Osteoblast (primary cell): ENCODE data around the gene FOXB1. TPM values are rescaled to one million over a fixed set of nuclear protein-coding genes. Genes with fewer than 3 reads are reported as not detected.

Source experiments
- DNase-seq: peaks from one replicate; pipeline ENCODE4 v3.0.0; 2011; ENCODE audit warnings: low spot score, mixed read lengths; ENCODE audit not compliant: insufficient read length; ENCODE audit errors: missing footprints
- H2AFZ ChIP-seq: 2 replicates; pipeline ENCODE4 v1.6.0; 2011; ENCODE audit warnings: mild to moderate bottlenecking, low read length
- H3K27ac ChIP-seq: 2 replicates; pipeline ENCODE4 v1.5.1; 2011; ENCODE audit warnings: mild to moderate bottlenecking, low read depth, low read length, moderate library complexity
- H3K27me3 ChIP-seq: 2 replicates; pipeline ENCODE4 v1.6.0; 2012; ENCODE audit warnings: mild to moderate bottlenecking, control low read depth, inconsistent platforms, low read length, moderate library complexity; ENCODE audit not compliant: insufficient read depth
- H3K36me3 ChIP-seq: 2 replicates; pipeline ENCODE4 v1.5.1; 2011; ENCODE audit warnings: mild to moderate bottlenecking, low read length, control low read depth, moderate library complexity; ENCODE audit not compliant: insufficient read depth
- H3K4me1 ChIP-seq: 2 replicates; pipeline ENCODE4 v1.5.1; 2011; ENCODE audit warnings: mild to moderate bottlenecking, low read length, control low read depth, moderate library complexity; ENCODE audit not compliant: insufficient read depth
- H3K4me2 ChIP-seq: 2 replicates; pipeline ENCODE4 v1.6.0; 2011; ENCODE audit warnings: mild to moderate bottlenecking, low read length; ENCODE audit not compliant: insufficient read depth
- H3K4me3 ChIP-seq: fragments of 200-600 bp; sonication (generic); 3 replicates; pipeline ENCODE4 v1.5.1; 2012; ENCODE audit warnings: mild to moderate bottlenecking, low read length, inconsistent platforms; ENCODE audit not compliant: insufficient read depth
- H3K79me2 ChIP-seq: 2 replicates; pipeline ENCODE4 v1.6.0; 2012; ENCODE audit warnings: mild to moderate bottlenecking, low read length, control low read depth, inconsistent platforms; ENCODE audit not compliant: insufficient read depth
- H3K9me3 ChIP-seq: 2 replicates; pipeline ENCODE4 v1.5.1; 2011; ENCODE audit warnings: low read depth, low read length, control low read depth
- H4K20me1 ChIP-seq: 2 replicates; pipeline ENCODE4 v1.6.0; 2012; ENCODE audit warnings: mild to moderate bottlenecking, low read length, control low read depth; ENCODE audit not compliant: insufficient read depth
- CTCF ChIP-seq: IDR thresholded peaks from 2 replicates; pipeline ENCODE4 v1.5.1; 2011; ENCODE audit warnings: mild to moderate bottlenecking, low read depth, low read length, moderate library complexity; ENCODE audit errors: extremely low read depth
- total RNA-seq: library from RNA; depleted of rRNA; stranded (reverse); fragments of >200 nt; gene quantifications from 2 replicates; pipeline ENCODE4 v1.2.3, GENCODE V29; 2012

Gene FOXB1
- not detected in 2 replicates for total RNA-seq

- H3K4me1 ChIP-seq, result peaks cover 5% of the 10 kb centered on the region
- peaks cover 99% of the 10 kb centered on the region for H3K27me3 ChIP-seq
- H3K4me3 ChIP-seq, result no peak within 1 kb of the TSS
These were observed at the start of gene FOXB1 for GRCh38 chr15:60004009-60004845. FOXB1 (plus strand) TSS chr15:60004311; CDS start chr15:60004964, 653 bp downstream.

GRCh38 chr15:59958288-59958687, 45.8 kb upstream of the FOXB1 start:
- Histone ChIP-seq H4K20me1 (no peaks in the 10 kb centered on the region), H3K36me3 (no peaks in the 10 kb centered on the region), H2AFZ (no peak overlapping the region), H3K27ac (no peak overlapping the region), H3K4me1 (no peaks in the 10 kb centered on the region), H3K79me2 (no peaks in the 10 kb centered on the region), H3K4me3 (no peak overlapping the region), H3K27me3 (no peaks in the 10 kb centered on the region), H3K9me3 (no peaks in the 10 kb centered on the region), H3K4me2 (no peak overlapping the region)
- no peak for DNase-seq
- TF ChIP-seq CTCF, result no peak

More at GRCh38 chr15:60004009-60004845, at the start of gene FOXB1:
- Histone ChIP-seq H4K20me1 (no peaks in the 10 kb centered on the region), H2AFZ (no peak within 1 kb of the TSS), H3K4me2 (no peak within 1 kb of the TSS), H3K9me3 (no peaks in the 10 kb centered on the region), H3K27ac (no peak within 1 kb of the TSS), H3K36me3 (no peaks in the 10 kb centered on the region), H3K79me2 (no peaks in the 10 kb centered on the region)
- no peak for TF ChIP-seq CTCF
- DNase-seq, result peak; percentile 53

DNA sequence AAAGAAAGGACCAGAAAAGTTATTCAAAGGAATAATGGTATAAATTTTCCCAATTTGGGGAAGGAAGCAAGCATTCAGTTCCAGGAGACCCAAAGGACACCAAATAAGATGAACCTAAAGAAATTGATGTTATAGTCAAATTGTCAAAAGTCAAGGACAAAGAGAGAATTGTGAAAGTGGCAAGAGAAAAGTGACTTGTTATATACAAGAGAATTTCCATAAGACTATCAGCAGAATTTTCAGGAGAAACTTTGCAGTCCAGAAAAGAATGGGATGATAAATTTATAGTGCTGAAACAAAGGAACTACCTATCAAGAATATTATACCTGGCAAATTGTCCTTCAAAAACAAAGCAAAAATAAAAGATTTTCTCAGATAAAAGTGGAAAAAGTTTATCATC, 43.8 kb upstream of the FOXB1 start:
- no peak for DNase-seq
- Histone ChIP-seq H3K79me2 (no peaks in the 10 kb centered on the region), H3K27ac (no peak overlapping the region), H3K9me3 (no peaks in the 10 kb centered on the region), H2AFZ (no peak overlapping the region), H3K36me3 (no peaks in the 10 kb centered on the region), H3K4me2 (no peak overlapping the region), H3K4me3 (no peak overlapping the region), H4K20me1 (no peaks in the 10 kb centered on the region), H3K4me1 (no peaks in the 10 kb centered on the region), H3K27me3 (no peaks in the 10 kb centered on the region)
- no peak for TF ChIP-seq CTCF

GRCh38 chr15:59963322-59963721, 40.8 kb upstream of the FOXB1 start:
- Histone ChIP-seq H3K4me2 (no peak overlapping the region), H4K20me1 (no peaks in the 10 kb centered on the region), H3K4me1 (no peaks in the 10 kb centered on the region), H3K27me3 (no peaks in the 10 kb centered on the region), H3K36me3 (no peaks in the 10 kb centered on the region), H2AFZ (no peak overlapping the region), H3K9me3 (no peaks in the 10 kb centered on the region), H3K27ac (no peak overlapping the region), H3K4me3 (no peak overlapping the region), H3K79me2 (no peaks in the 10 kb centered on the region)
- no peak for DNase-seq
- no peak for TF ChIP-seq CTCF
